ENCODE measurements around the gene CDH13.
A peak's percentile ranks its signal among the peaks of the same experiment; 100 is the strongest.

The CDH13 gene

DNA sequence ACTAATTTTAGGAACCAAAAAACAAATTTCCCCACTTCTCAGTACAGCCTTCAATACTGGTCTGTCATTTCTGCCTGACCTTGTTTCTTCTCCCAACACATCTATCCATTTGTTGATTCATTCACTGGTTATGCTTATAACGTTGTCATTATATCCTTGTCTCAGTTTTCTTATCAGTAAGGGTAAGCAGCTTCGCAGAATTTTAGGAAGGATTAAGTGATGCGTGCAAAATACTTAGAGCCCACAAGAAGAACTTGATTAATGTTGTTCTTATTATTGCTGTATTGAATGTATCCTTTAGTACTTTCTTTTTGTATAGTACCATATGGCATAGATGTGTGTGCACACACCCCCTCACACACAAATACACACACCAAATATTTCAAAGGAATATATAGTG, 777.5 kb downstream of the CDH13 start:
- DNase-seq (ENCODE audit: low read depth in 2 of 2), result no peak

DNA sequence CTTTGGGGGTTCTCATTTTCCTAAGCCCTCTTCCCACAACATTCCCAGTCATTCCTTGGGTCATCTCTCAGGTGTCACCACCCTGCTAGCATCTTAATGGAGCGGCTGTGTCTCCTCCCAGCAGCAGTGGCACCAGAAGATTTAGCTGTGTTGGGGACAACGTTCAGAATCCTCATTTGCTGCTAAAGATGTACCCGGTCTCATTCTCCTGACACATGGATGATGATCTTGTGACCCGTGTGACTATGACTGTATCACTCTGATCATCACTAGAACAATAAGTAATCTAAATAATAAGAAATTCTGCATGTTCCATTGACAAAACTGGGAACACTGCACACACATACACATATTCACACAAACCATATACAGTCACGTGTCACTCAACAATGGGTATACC, 781.2 kb downstream of the CDH13 start:
- no peak for DNase-seq (ENCODE audit: low read depth in 2 of 2)

DNA sequence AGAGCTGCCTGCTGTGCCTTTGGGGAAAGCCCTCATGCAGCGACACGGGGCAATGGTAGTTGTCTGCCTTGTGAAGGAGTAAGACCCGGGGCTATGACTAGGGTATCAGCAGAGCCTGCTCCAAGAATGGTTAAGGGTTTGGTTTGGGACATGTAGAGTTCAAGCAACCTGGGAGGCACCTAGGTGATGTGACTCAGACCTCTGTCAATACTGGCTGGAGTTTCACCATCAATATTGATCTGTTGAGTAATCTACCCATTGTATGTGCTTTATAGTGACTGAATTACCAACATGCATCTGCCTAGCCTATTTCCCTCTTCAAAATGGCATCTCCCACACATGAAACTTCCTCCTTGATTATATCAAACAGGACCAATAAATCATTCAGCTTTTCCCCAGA, 782.6 kb downstream of the CDH13 start:
- DNase-seq (ENCODE audit: low read depth in 2 of 2), result no peak

DNA sequence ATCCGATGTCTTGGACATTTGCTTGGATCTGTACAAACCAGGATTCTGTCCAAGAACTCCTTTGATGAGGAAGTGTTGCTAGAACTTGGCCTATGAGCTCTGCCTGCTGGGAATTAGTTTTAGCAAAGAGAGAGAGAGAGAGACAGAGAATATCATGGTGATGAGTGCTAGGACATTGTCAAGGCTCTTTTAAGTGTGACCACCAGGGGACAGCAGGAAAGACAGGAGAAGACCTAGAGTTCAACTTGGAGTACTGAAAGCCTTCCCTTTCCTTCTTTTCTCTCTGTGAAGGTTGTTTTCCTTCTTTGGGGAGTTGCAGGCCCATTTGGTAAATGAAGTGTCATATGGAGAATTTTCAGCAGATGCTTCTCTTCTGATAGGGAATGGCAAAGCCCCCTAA, 791.8 kb downstream of the CDH13 start:
- DNase-seq (ENCODE audit: low read depth in 2 of 2), result no peak

DNA sequence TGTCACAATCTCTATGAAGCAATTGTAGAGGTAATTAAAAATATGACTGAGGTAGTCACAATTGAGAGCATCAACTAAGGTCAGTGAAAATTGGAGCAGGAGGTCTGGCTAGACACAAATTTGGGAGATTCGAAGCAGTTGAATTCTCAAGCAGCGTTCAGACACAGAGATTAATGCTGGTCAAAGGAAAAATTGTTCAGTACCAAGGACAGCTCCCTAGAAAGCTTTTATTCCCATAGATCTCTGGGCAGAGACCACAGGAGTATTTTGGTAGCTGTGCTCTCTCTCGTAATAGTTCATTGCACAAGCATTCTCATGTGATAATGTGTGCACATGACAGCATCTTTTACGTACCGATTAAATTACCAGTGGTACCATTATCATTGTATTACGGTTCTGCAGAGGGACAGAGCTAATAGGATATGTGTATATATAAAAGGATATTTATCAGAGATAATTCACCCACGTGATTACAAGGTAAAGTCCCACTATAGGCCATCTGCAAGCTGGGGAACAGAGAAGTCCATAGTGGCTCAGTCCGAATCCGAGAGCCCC, 793.5 kb downstream of the CDH13 start:
- DNase-seq (ENCODE audit: low read depth in 2 of 2), result peak; percentile 29 to 32

DNA sequence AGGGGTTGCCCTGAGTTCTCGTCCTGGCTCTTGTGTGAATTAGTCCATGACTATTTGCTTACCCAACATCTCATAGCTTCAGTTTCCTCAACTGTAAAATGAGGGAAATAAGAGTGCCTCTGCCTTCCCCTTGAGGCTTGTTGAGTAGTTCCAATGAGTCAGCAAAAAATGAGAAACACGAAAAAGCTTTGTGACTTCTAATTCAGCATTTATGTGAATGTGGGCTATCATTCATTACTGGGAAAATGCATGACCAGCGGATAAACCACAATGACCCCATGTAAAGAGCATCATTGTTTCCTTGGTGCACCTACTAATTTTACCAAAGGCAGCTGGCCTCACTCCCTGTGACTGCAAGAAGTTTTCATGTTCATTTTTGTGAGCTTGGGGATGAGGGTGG, 806.4 kb downstream of the CDH13 start:
- DNase-seq (ENCODE audit: low read depth in 2 of 2), result no peak

DNA sequence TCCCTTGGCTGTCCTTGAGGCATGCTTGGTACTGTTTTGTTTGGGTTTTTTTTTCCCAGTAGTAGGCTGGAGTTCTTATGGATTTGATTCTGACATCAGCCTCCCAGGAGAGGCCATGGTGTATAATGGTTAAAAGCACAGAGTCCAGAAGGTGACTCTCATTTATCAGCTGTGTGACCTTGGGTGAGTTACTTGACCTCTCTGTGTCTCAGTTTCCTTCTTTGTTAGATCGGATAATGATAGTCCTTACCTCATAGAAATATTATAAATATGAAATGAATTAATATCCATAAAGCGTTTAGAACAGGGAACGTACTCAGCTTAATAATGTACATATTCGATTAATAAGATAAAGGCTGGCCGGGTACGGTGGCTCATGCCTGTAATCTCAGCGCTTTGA, 810.3 kb downstream of the CDH13 start:
- DNase-seq (ENCODE audit: low read depth in 2 of 2), result no peak

DNA sequence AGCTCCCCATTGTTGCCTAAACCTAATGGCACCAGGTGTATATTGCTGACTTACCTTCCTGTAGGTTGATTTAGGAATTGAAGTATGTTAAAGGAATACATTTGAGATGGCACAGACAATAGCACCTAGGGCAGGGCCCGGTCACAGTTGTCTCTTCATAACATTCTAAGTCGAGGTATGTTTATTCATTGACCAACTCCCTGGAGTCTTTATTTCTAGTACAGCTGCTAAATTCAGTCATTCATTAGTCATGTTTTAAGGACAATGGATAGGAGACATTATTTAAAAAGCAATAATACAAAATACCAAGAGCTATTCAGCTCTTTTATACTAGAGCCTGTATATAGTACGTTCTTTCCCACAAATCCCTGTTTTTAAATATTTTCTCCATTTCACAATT, 811.6 kb downstream of the CDH13 start:
- DNase-seq (ENCODE audit: low read depth in 2 of 2), result no peak

DNA sequence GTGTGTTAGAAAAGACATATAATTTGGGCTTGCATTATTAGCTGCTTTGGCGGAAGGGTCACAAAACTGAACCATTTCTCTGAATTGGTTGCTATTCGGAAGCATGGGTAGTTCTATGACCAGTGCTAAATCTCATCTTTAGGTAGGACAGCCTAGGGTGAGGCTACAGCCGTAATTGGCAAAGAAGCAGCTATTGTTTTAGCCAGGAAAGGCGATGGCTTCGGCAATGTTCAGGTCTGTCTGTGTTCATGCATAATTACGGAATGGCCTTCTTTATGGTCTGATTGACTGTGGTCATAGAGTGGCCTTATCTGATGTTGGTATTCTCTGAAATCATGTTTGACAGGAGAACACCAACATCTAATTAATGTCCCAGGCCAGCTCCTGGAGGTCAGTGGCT, 812.6 kb downstream of the CDH13 start:
- DNase-seq (ENCODE audit: low read depth in 2 of 2), result no peak

DNA sequence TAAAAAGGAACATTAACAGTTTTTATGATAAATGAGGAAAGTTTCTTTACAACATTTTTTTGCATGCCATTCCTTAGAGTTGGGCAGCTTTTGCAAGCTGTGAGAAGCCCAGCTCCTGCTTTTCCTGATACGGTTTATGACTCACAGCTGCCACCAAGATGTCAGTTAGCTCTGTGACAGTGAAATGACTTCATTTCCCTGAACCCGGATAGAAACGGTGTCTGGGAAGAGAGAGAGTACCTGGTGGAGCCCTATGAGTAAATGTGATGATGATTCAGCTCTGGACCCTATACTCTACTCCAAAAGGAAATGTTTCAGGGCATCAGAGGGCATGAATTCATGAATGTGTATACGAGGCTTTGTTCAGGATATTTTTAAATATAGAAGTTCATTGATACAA, 814.7 kb downstream of the CDH13 start:
- DNase-seq (ENCODE audit: low read depth in 2 of 2), result no peak

DNA sequence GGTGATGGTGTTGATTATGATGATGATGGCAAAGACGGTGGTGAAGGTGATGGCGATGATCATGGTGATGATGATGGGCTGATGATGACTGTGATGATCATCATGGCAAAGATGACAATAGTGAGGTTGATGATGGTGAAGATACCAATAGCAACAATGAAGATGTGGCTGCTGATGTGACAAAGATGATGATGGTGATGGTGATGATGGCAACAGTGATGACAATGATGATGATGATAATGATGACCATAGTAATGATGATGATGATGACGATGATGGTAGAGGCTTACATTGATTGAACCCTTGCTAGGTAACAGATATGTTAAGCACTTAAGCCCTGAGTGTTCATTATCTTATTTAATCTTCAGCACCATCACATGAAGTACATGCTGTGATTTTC, 817.2 kb downstream of the CDH13 start:
- no peak for DNase-seq (ENCODE audit: low read depth in 2 of 2)

DNA sequence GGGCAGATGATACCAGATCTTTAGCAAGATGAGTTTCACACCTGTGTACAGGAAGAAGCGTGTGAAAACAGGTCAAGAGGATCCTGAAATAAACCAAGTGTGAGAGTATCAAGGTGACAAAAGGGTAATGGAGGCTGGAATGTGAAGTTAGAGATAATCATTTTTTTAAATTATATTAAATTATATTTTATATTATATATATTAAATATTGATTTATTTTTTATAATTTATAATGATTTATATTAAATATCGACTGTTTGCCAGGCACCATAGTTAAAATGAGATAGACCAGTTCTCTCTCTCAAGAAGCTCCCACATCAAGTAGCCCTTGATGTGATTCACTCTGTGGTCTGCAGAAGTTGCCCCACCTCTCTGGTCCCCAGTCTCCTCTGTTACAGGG, 820.8 kb downstream of the CDH13 start:
- DNase-seq (ENCODE audit: low read depth in 2 of 2), result no peak

DNA sequence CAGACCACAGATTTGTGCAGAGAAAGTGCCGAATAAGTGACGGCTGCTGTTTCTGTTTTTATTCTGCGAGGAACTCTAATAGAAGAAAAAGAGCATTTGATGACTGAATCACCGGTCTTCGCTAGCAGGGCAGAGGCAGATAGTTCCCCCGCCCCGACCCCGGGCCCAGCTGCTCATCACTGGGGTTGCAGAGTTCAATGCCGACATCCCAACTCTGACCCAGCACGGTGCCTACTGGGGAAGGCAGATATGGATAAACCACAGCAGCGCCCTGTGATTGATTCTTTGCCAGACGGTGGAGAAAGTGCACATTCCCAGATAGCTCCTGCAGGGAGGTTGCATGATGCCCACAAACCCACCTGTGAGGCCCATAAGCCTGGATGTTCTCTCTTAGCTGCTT, 823.1 kb downstream of the CDH13 start:
- no peak for DNase-seq (ENCODE audit: low read depth in 2 of 2)

DNA sequence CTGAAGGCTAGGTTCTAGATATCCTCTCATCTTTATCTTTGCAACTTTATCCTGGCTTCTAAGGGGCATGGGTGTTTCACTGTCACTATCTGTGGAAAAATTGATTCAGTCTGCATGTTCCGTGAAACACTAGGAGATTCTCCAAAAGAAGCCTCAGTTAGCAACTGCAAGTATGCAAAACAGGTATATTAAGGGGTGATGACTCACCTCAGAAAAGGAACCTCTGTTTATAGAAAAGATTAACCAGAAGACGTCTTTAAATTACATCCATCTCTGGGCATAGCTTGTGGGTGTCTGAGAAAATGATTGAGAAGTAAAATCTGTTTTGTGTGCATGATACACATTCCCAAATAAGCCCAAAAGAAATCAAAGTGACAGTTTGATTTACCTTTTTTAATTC, 827.2 kb downstream of the CDH13 start:
- no peak for DNase-seq (ENCODE audit: low read depth in 2 of 2)

DNA sequence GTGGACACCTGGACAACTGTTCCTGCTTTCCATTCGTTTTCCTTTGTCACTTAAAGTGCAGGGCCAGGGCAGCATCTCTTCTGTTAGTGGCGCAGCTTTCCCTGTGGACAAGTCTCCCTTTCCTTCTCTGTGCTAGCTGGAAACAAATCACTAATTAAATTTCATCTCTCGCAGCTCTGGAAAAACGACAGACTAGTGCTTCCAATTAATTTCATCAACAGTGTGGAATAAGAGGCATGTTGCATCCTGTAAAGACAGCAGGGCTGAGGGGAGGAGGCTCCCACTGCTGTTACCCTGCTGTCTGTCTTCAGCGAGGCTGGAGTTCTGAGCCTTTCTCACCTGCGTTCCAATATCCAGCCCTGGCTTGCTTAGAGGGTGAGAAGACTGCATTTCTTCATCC, 828.9 kb downstream of the CDH13 start:
- no peak for DNase-seq (ENCODE audit: low read depth in 2 of 2)

DNA sequence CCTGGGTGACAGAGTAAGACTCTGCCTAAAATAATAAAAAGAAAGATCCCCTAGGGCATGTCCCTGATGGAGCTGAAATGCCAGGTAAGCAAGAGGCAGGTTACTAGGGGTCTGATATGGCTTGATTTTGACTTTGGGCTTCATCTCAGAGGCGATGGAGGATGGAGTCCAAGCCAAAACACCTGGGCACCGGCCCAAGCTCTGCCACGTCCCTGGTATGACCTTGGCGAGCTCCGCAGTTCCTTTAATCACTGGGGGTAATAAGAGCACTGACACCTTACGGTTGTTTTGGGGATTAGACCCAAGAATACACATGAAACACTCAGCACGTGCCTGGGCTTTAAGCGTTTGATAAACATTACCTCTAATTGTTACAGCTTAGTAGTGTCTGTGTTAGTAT, 830.2 kb downstream of the CDH13 start:
- no peak for DNase-seq (ENCODE audit: low read depth in 2 of 2)

DNA sequence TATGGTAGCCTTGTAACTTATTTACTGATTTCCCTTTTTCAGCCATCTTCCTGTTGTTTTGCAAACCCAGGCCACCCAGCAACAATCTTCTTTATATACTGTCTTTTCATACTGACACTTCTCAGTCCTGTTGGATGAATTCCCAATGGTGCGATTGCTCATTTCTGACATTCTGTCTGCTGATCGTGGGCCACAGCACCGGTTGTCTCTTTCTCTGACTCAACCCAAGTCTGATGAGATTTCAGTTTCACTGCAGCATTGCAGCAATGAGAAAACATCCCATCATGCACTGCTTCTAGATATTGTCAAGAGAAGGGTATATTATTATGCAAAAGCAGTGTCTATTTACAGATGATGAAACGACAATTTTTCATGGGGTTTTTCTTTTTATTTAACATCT, 831.8 kb downstream of the CDH13 start:
- peak; percentile 31 to 40 for DNase-seq (ENCODE audit: low read depth in 2 of 2)

DNA sequence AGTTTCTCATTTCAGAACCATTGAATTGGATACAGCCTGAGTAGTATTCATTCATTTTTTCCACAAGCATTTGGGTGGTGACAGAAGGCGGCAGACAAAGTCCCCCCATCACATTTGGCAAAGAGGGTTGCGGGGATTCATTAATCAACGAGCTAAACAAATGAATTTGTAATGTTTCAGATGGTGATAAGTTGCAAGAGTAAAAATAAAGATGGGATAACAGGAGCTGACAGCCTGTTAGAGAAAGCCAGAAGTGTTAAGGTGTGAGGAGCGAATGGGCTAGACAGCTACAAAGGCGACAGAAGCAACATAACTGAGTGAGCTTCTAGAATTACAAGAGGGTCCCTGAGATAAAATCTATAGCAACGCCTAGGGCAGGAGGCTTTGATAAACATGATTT, 838.2 kb downstream of the CDH13 start:
- DNase-seq (ENCODE audit: low read depth in 2 of 2), result no peak

DNA sequence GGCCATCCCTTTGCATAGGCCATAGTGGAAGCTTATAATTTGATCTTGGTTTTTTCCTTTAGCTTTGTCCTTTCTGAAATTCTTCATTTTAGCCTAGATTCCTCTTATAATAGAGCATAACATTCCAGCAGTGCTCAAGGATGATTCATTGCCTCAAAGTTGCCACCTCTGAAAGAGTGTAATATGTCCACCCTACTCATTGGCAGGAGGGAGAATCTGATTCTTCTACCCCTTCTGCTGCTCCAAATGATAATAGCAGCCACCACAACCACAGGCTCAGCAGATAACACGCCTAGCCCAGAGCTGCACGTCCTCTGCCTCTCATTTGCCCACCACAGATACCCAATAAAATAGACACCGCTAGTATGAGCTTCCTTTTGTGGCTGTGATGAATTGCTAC, 843.6 kb downstream of the CDH13 start:
- peak; percentile 25 to 31 for DNase-seq (ENCODE audit: low read depth in 2 of 2)

DNA sequence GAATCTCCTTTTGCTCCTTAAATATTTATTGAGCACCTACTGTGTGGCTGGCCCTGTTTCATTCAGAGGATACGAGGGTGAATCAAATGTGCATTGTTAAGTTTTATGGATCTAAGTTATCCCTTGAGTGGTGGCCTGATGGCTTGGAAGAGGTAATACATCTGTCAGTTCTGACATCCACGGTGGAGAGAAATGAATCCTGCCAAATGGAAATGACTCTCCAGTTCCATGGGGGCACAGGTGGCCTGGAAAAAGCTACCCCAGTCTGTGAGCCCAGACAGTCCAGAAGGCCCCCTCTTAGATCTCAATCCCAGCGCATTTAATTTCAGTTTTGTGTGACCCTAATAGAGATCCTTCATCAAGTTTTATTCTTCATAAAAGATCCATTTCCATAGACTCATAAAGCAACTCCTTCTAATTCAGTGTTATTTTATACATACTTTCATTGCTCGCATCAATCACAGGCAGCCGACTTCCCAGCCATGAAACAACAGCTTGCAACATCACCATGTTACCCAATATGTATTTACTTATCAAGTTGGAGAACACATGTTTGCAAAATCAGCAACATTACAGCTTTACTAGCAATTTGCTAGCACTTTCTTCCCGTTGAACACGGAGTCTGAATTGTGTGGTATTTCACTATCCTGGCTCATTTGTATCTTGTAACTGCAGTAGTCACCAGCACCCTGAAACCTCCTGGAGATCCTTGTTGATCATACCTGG, 846.2 kb downstream of the CDH13 start:
- peak; percentile 56 to 58 for DNase-seq (ENCODE audit: low read depth in 2 of 2)

DNA sequence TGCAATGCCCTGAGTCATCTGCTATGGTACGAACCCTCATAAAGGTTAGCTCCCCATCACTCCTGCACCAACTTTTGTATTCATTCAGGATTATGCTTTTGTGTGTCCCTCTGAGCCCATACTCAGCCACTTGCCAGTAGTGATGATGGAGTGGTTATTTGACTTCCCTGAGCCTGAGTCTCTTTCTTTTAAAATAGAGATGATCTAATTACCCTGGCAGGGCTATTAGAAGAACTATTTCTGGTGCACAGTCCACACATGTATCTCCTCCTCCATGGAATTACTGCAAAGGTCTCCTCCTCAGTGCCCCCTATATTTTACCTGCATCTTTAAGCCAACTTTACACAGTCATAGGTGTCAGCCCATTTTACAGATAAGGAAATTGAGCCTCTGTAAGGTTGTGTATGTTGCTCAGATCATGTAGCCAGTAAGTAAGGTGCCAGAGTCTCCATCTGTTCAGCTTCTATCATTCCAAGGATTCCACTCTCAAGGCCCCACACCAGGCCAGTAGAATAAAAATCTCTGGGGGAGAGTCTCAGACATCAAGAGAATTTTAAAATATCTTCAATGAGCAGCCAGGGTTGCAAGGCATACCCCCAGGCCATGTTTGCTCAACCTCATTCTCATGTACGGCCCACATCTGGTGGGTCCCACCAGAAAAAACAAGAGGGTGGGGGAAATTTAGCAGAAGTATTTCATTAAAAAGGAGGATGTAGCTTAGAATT, 847.3 kb downstream of the CDH13 start:
- DNase-seq (ENCODE audit: low read depth in 2 of 2), result peak in 1 of 2 experiments; percentile 12

DNA sequence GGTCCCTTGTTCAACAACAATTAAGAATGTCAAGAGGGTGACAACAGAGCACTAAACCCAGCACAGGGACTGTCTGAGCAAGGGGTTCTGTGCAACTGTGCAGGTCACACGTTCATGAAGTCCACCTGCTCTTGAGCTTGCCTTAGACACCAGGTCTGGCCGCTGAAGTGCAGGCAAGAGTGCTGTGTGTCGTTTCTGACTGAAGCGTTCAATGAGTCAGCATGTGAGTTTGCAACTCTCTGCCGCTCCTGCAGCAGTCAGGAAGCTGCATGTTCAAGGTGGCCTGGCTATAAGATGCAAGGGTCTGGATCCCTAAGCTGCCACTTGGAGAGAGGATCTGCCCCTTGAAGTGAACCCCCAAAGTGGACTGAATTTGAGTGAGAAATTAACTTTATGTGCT, 848.3 kb downstream of the CDH13 start:
- DNase-seq (ENCODE audit: low read depth in 2 of 2), result no peak

DNA sequence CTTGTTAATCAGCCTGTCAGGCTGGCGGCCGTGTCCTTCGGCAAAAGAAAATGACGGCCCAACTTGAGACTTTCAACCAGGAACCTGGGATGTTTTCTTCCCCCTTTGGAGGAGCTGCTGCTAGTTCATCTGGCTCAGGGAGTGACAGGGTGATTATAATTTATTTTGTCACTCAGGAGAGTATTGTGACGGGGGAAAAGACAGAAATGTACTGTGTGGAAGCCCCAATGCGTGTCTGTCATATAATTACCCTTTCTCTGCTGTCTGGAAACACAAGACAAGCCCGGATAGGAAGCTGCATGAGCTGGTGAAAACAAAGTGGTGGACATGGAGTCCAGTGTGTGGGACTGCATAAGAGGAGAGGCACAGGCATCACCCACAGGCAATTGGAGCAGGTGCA, 854.8 kb downstream of the CDH13 start:
- no peak for DNase-seq (ENCODE audit: low read depth in 2 of 2)

Data from fibroblast of skin of left quadriceps (primary cell).